SIG-M5 (cell line): Measurements from ENCODE around the gene MAGEB3.
"Not testable (repeated sequence)": the region's sequence is repeated elsewhere in the genome, so short reads cannot be mapped to it uniquely, and the experiment has no call there.

Experiments used
- DNase-seq: peaks from one replicate; lab custom pipeline; 2025; lab: John Stamatoyannopoulos, UW

The MAGEB3 gene, protein sequence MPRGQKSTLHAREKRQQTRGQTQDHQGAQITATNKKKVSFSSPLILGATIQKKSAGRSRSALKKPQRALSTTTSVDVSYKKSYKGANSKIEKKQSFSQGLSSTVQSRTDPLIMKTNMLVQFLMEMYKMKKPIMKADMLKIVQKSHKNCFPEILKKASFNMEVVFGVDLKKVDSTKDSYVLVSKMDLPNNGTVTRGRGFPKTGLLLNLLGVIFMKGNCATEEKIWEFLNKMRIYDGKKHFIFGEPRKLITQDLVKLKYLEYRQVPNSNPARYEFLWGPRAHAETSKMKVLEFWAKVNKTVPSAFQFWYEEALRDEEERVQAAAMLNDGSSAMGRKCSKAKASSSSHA

DNA sequence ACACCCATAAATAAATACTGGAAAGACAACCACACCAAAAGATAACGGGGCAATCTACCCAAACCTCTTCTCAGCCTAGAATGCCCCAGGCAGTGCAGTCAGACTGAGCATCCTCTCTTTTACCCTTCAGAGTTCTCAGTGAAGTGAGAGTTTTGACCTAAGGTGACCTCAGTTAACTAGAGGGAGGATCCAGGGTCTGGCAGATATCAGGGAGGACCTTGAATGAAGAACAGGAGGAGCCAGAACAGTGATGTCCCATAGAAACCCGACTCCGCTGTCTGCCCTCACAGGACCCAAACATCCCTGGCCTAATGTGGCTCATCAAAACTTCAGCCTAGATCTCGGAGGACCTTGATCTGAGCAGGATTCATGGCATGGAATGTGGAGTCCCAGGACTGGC lies at the start of gene MAGEB3:
Gene MAGEB3 (plus strand): TSS at position 263 of the 400 bp plus-strand sequence. CDS start 5,268 bp downstream, outside the sequence.
- no peak for DNase-seq

DNA sequence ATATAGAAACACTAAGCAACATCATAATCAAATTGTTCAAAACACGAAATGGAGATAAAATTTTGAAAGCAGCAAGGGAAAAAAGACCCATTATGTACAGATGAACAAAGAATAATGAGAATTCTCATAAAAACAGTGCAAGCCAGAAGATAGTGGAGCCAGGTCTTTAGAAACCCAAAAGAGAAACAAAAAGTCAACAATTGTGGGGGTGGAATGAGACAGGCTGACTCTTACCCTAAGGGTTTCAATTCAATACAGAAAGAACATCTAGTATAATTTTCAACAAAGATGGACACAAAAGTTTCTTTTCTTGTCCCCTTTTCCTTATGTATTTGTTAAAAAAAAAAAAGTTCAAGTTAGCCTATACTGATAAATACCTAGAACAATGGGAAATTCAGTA lies 49.1 kb upstream of the MAGEB3 start:
- no peak for DNase-seq

DNA sequence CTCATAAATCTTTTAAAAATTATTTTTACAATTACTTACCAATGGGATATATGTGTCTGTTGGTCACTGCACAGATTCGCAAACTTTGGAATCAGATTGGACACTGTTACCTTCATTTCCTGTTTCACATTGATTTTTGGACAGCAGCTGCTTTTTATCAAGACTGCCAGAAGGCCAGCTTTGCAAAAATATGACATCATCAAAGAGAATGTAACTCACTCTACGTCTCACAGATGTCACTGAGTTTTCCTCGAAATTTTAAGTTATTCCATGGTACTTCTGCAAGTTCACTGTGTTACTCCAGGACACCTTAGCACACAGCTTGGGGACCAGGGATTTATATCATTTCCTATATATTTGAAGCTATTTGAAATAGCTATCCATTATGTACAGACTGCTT lies 46.9 kb upstream of the MAGEB3 start:
- no peak for DNase-seq

DNA sequence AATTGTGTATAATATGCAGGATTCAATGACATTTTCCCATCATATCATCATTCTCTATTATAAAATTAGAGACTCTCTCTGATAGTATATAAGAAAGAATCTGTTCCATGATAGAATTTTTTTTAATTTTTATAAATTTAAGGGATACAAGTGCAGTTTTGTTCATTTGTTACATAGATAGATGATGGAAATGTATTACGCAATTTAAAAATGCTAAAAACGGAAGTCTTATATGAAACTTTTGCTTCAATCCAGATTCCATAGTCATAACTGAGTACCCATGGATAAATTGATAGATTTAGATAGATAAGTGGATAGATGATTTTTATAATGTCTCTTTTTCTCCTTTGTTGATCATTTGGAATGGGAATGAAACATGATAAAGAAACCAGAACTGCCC lies 40.0 kb upstream of the MAGEB3 start:
- DNase-seq = no peak

DNA sequence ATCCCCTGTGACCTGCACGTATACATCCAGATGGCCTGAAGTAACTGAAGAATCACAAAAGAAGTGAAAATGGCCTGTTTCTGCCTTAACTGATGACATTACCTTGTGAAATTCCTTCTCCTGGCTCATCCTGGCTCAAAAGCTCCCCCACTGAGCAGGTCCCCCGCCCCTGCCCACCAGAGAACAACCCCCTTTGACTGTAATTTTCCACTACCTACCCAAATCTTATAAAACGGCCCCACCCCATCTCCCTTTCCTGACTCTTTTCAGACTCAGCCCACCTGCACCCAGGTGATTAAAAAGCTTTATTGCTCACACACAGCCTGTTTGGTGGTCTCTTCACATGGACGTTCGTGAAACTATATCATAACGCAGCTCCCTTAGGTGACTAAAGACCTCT lies 36.5 kb upstream of the MAGEB3 start:
- not testable (repeated sequence) for DNase-seq

DNA sequence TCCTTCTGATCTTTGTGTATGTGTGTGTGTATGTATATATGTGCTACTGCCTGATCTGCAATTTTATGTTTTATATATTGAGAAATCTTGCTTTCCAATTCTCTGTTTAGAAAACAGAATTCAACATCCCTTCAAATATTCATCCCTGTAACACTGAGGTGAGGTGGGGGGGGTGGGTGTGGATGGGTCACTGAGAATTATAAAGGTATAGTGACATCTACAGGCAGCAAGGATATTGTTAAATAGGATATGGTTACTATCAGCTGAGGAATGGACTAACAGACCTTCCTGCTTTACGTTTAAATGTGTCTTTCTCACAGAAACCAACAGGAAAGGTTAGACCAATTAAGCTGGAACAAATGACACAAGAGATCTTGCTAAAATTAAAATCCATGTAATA lies 34.1 kb upstream of the MAGEB3 start:
- DNase-seq = no peak

DNA sequence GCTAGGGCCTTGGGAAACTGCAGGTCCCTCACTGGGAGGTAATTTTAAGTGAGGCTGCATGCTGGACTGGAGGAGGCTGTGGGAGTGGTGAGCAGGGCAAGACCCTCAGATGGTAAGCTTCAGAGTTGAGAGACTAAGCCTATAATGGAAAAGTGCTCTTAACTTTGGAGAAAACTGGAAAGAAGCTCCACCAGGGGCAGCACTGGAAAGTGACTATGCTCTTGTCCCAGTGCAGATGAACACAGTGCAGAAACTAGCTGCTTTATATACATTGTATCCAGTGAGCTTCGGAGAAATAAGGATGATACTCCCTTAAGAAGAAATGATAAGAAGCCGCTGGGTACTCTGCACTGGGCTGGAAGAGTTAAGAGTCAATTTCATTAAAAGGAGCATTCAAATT lies 18.3 kb upstream of the MAGEB3 start:
- DNase-seq = no peak

DNA sequence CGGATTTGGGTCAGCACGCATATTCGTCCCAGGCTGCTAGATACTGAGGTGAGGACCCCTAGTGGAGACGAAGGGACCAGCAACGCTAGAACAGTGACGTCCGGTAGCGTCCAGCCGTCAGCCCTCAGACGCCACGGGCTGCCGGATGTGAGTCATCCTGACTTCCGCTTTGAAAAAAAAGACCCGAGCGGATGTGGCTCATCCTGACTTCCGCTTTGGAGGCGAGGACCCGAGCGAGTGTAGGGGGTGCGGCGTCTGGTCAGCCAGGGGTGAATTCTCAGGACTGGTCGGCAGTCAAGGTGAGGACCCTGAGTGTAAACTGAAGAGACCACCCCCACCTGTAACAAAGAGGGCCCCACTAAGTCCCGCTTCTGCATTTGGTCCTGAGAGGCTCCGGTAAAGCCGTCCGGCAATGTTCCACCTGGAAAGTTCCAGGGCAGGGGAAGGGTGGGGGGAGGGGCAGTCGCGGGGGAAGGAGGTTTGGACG lies 15.1 kb upstream of the MAGEB3 start, which contains the start of gene MAGEB2:
Gene MAGEB2 (plus strand): TSS at position 207 of the 487 bp plus-strand sequence. CDS start 3,018 bp downstream, outside the sequence.
- DNase-seq = no peak

DNA sequence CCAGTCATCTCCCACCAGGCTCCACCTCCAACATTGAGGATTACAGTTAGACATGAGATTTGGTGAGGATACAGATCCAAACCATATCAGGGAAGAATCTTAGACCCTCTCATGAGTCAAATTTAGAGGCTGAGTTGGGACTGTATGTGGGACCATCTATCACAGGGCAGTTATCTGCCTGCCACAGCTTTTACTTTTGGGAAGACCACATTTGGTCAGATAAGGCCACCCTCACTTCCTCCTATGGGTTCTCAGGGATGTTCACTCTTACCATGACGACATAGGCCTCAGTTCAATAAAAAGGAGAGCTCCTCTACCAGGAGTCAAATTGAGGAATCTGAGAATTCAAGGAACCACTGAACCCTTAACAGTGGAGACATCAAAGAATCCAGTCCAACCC lies 13.0 kb upstream of the MAGEB3 start:
- DNase-seq = no peak

DNA sequence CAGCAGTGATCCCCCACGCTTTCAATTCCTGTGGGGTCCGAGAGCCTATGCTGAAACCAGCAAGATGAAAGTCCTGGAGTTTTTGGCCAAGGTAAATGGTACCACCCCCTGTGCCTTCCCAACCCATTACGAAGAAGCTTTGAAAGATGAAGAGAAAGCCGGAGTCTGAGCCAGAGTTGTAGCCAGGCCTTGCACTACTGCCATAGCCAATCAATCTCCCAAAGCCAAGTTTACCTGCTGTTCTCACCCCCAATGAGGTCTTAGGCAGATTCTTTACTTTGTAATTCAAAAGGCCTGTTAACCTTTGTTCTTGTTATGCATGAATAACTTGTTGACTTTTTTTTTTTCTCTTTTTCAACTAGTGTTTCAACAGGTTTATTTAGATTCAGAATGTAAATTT lies 11.1 kb upstream of the MAGEB3 start:
- DNase-seq = no peak

DNA sequence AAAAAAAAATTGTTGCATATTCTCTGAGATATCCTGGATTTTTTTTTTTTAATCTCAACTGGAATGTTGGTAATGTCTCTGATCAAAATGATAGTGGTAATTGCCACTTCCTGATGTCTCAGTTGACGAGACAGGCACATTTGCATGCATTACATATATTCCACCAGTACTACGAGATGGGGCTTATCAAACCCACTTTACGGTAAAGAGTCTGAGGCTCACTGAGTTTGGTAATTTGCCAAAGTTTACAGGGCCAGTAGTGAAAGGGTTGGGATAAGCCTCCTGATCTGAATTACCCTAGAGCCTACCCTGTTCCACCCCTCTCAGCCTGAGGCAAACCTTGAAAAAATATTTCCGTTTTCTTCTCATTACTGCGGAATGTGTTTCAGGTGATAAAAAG lies 9.8 kb upstream of the MAGEB3 start:
- no peak for DNase-seq

DNA sequence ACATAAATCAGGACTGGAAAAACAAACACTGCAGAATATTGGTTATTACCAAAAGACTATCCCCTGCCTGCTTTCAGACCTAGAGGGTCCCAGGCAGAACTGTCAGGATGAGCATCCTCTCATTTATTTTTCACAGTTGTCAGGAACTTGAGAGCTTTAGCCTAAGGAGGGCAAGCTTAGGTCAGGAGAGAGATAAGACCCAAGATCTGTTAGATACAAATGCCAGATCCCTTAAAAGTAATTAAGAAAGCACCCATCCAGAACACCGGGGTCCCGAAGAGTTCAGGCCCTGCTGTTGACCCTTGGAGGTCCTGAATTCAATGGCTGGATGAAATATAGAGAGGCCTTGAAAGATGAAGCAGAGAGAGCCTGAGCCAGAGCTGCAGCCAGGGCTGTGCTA lies 5.9 kb upstream of the MAGEB3 start:
- DNase-seq = no peak

DNA sequence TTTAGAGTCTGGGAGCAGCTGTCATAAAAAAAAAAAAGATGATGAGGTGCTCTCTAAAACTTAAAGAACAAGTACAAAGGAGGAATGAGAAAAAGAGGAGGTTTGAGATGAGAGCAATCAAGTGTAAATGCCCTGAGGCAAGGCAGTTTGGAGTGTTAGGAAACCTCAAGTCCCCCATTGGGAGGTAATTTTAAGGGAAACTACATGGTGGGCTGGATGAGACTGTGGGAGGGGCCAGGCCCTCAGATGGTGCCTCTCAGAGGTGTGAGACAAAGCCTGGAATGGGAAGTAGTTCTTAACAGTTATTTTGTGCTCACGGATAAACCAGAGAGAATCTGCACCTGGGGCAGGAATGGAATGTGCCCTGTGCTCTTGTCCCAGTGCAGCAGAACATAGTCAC lies 1.9 kb upstream of the MAGEB3 start:
- no peak for DNase-seq

DNA sequence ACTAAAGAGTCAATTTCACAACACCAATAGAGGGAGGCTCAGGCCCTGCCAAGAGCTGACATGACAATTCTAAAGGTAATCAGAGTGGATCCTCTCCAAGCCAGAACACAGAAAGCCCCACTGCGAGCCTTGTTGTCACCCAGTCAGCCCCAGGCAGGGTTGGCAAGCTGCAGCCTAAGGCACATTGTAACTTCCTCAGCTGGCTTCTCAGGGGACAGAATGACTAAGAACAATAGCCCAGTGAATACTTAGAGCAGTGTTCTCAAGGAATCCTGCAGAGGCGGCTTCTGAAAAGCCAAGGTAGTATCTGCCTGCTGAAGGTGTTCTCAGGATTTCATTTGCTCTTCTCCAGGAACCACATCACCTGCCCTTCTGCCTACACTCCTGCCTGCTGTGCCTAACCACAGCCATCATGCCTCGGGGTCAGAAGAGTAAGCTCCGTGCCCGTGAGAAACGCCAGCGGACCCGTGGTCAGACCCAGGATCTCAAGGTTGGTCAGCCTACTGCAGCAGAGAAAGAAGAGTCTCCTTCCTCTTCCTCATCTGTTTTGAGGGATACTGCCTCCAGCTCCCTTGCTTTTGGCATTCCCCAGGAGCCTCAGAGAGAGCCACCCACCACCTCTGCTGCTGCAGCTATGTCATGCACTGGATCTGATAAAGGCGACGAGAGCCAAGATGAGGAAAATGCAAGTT lies 11.4 kb downstream of the MAGEB3 start, which contains the start of gene MAGEB4:
Gene MAGEB4 (plus strand): TSS at position 277 of the 692 bp plus-strand sequence. CDS start 136 bp downstream, at position 413.
- DNase-seq = no peak

DNA sequence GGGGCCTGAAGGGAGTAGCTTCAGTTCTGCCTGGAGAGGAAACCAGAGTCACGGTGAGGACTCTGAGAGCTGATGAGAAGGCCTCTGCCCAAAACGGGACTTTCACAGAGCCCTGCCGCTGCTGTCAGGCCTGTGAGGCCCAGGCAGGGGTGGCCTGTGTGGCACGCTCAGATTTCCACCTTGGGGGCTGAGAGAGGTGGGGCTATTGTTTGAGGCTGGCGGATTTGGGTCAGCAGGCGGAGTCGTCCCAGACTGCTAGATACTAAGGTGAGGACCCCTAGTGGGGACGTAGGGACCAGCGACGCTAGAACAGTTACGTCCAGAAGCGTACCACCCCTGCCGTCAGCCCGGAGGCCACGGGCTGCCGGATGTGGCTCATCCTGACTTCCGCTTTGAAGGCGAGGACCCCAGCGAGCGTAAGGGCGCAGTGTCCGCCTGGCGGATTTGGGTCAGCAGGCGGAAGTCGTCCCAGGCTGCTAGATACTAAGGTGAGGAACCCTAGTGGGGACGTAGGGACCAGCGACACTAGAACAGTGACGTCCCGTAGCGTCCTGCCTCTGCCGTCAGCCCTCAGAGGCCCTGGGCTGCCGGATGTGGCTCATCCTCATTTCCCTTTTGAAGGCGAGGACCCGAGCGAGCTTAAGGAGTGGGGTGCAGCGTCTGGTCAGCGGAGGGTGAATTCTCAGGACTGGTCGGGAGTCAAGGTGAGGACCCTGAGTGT lies 16.5 kb downstream of the MAGEB3 start, which contains the start of gene MAGEB1:
Gene MAGEB1 (plus strand): TSS at position 378 of the 721 bp plus-strand sequence. CDS start 3,348 bp downstream, outside the sequence.
- DNase-seq = no peak

DNA sequence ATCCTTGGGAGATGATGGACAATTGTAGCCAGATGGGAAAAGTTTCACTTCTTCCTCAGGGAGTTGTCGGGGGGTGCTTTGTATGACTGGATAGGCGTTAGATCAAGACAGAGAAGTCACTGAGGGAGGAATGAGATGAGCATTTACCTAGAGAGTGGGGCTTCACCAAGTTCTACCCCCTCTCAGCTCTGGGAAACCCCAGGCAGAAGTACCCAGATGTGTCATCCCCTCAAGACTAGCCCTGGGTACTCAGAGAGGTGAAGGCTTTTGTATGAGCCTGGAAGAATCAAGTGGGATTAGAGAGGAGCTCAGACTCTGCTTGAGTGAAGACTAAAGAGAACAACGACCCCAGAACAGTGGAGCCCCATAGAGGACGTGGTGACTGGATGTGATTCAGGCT lies 18.4 kb downstream of the MAGEB3 start:
- DNase-seq = no peak

DNA sequence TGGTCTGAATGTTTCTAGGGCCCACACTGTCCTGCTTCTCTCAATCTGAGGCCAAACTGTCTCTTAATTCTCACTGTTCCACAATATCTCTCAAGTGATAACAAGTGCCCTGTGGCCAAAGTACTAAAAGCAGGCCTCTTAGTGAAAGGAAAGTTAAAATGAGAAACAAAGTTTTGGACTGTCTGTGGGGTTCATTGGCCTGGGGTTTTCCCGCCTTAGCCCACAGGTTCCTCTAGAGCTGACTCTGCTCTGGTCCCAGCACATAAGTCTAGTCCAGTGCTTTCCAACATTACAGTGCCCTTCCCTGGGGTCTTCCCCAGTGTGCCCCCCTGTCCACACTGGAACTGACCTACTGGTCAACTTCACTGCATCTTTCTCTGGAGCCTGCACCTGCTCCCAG lies 22.8 kb downstream of the MAGEB3 start:
- no peak for DNase-seq

DNA sequence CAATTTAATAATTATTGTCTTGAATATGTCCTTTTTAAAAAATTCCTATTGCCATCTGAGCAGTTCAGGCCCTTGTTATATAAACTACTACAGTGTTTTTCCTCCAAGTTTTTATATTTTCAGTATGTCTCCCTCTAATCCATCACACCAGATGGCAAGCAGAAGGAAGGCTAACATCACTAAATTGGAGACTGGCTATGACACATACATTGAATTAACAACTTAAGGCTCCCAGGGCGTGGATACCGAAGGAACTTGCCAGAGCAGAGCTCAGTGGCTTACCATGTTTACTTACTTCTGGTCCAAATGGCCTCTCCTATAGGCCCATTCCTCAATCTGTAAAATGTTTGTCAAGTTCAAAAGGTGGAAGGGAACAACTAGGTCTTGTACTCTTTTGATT lies 29.5 kb downstream of the MAGEB3 start:
- DNase-seq = no peak

DNA sequence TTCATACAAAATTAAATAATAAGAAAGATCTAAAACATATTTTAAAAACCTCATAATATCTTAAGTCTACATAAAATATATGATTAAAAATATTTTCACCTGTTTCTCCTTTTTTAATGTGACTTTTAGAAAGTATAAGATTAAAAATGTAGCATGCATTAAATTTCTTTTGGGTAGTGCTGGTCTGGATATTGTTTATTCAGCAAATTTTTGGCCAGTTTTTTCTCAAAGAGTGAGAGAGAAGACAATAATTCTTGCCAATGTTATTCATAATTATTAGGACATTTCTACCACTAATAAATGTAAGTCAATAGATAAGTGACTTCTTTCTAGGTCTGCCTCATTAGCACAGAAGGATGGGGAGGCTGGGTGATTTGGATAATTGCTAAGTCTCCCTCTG lies 30.6 kb downstream of the MAGEB3 start:
- DNase-seq = no peak

DNA sequence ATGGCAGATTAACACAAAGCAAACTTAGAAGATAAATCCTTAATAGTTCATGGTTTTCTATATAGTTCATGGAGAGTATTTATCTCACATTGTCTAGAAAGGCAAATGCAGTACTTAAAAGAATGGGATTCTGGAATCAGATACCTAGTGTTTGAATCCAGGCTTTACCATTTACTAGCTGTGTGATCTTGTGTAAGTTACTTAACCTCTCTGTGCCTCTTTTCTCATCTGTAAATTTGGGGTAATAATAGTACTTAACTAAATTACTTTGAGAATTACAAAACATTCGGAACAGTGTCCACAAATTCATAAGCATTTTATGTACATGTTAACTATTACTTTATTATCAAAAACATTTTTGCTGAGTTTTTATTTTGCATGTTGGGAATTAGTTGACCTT lies 32.3 kb downstream of the MAGEB3 start:
- DNase-seq = no peak

DNA sequence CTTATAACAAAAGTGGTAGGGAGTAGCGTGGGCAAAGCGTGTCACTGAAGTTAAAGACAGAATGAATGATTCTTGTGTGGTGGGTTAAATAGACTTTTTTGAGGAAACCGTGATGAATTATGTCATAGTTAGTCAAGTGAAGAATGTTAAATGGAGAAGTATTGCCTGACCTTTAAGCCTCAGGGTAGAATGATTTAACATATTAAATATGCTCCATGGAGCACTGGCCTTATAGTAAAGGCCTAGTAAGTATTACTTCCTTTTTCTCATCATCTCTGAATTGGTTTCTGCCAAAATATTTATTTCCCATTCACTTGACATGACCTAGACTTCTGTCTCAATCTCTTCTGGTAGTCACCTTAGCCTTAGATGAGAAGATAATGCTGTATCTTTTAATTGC lies 40.2 kb downstream of the MAGEB3 start:
- no peak for DNase-seq

DNA sequence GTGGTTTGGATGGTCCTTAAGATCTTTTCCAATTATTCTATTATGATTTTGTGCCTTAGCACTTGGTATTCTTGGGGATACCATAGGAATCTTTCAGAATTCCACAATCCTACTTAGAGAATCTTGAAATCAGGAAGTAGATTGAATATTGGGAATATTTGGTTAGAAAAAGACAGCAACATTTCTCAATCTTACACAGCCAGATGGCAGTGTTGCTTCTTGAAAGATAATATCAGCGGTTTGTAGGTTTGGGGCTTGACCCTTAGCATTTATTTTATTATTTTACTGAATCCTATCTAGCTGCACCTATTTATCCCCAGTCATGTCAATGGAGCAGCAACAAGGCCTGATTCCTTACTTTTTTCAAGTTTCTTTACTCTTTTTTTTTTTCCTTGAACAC lies 45.0 kb downstream of the MAGEB3 start:
- no peak for DNase-seq
